NCI-H1048 (cell line): Measurements from ENCODE around the gene ZNF202.
"Not testable (repeated sequence)": the region's sequence is repeated elsewhere in the genome, so short reads cannot be mapped to it uniquely, and the experiment has no call there.

Source experiments
- DNase-seq: peaks from one replicate; lab custom pipeline; 2025; lab: John Stamatoyannopoulos, UW

ZNF202 gene

DNA sequence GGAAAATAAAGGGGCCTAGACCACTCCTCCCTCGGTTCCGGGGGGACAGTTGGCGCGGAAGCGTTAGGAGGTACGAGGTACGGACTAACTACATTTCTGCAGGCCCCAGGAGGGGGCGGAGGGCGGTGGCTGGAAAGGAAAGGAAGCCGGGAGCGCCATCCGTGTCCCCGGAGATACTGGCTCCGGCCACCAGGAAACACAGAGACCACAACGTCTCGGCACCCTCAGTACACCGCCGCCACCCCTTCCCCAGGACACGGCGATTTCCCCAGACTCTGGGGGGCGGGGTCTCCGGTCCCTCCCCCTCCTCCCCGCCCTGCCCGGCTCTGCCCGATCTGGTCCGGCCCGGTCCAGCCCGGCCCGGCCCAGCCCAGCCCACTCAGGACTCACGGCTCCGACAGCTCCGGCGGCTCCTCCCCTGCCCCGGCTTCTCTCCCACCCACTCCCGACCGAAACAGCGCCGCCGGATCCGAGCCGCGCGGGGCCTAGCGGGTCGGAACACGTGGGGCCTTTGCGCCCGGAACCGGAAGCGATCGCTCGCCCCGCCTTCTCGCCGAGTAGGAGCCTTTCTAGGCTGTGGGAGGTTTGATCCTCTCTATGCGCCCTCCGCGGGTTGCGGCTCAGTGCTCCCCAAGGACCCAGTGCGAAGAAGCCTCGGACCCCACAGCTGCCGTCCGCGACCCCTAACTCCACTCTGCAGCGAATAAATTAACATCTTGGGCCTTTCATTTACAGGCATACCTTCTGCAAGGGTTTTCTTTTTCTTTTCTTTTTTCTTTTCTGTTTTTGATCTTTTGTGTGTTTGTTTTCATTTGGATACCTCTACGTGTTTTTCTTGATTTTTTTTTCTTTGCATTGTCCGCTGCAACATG is at the start of gene ZNF202:
Gene ZNF202, minus strand, starts transcription at position 502 of the 872 bp plus-strand sequence. CDS start 10,772 bp downstream, outside the sequence.
- DNase-seq: peak; percentile 54

DNA sequence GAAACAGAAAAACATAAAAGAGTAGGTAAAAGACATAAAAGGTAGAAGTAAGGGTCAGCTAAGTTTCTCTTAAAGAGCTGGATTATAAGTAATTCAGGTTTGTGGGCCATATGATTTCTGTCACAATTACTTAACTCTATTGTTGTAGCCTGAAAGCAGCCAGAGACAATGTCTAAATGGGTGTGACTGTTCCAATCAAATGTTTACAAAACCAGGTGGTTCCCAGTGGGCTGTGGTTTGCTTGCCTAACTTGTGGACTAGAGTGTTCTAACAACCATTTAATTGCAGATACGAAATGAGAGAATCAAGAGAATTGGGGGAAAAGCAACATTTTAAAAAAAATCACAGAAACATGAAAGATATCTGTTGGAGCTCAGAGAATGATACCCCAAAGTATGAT is 42.1 kb upstream of the ZNF202 start:
- DNase-seq: no peak

DNA sequence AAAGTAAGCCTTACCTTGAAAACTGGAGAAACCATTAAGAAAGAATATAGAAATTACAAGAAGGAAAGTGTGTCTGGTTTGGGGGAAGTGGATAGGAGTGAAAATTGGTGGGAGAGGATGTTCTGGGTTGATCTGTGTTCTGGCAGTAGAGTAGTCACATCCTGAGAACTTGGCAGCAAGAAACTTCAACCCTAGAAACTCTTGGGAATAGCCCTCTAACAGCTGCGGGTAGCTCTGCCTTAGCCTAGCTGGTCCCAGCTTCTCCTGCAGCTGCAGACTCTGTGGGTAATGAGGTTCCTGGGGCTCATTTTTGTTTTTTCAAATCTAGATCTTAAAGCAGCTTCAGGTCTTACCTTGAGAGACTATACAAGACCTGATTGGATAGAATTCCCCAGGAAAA is 37.1 kb upstream of the ZNF202 start:
- DNase-seq: no peak

DNA sequence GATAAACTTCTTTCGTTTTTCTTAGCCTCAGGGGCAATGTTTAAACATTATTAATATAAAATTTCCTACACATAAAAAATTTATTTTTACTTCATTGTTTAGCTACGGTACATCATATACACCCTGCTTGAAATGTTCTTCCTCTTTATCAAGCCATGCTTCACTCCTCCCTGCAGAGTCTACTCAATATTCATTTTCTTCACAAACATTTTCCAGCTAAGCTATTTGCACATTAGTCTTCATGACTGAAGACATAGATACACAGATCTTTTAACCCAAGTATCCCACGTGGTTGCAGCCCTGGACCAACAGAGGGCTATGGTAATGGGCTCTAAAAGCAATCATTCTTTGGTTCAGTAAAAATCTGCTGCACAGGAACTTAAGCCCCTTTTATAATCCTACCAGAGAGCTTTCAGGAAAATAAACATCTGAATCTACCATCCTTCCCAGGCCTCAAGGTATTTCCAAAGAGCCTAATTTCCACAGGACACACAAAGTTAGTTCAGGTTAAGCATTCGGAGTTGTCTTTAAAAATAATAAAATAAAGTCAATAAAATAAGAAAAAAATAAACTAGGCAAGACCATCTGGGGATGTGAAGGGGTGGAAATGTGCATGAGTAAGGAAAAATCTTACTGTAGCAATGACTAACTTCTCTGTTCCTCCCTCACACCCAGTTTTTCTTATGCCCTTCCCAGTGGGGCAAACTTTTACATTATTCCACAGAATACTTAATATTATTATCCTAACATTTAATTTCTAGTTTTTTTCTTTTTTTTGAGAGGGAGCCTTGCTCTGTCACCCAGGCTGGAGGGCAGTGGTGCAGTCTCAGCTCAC is 34.5 kb upstream of the ZNF202 start:
- DNase-seq: no peak

DNA sequence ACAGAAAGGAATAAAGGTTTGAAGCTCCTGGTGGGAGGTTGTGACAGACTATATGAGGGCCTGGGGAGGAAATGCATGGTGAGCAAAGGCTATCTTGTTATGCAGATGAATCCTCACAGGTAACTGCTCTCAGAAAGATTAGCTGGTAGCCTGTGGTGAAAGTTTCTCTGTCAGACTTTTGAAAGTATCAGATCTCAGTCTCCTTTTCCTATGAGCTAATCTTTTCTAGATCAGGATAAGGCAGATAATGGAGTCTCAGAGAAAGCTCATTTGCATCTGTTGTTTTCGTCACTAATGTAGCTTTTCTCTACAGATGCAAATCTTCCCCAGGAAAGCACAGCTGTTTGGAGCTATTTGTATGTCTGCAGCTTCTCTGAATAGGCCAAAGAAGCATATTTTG is 33.8 kb upstream of the ZNF202 start:
- no peak for DNase-seq

DNA sequence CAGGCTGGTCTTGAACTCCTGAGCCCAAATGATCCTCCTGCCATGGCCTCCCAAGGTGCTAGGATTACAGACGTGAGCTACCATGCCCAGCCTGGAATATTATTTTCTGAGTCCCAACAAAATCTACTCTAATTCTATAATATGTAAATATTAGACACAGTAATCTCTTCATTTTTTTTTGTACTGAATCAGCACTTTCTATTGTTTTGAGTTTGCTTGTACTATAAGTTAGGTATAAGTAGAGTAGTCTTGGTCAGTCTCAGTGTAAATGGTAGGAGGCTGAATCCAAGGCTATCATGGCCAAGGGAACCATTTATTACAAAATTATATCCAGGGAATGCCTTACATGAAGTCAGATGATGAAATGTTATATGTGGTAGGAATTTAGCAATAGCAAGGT is 32.5 kb upstream of the ZNF202 start:
- no peak for DNase-seq

DNA sequence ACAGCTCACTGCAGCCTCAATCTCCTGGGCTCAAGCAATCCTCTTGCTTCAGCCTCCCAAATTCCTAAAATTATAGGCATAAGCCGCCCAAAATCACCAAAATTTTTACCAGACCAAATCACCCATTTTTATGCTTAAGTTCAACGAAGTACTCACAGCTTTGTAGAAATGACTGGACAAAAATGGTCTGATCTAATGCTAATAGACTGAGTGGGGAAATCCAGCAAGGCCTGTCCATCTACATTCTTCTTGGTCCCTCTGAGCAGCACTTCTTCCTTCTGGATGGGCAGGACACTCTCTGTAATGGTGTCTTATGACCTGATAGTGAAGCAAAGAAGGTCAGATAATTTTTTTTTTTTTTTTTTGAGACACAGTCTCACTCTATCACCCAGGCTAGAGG is 31.6 kb upstream of the ZNF202 start:
- no peak for DNase-seq

DNA sequence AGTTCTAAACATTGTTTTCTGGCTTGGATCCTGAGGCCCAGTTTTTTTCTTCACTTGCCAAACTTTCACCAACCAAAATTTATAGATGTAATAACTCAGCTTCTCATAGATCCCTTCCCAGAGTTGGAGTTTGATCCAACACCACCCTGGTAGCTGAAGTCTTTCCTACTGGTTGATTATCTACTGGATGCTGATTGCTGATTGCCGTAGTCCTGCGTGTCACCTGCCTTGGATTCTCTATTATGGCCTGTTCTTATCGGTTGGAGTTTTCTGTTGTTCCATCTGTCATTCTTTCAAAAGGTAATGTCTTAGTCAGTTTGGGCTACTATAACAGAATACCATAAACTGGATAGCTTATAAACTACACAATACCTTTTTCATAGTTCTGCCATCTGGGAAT is 30.2 kb upstream of the ZNF202 start:
- no peak for DNase-seq

DNA sequence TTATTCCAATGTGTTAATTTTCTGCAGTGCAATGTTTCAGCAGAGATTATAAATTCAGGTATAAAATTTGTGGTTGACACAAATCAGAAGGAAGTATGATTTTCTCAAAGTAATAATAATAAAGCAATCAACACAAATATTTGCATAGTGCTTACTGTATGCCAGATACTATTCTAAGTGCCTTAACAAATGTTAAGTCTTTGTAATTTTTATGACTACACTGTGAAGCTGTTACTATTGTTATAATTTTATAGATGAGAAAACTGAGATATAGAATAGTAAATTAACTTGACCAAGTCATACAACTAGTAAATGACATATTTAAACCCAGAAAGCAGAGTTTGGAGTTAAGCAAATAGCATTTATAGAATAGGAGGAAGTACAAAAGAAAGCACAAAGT is 29.3 kb upstream of the ZNF202 start:
- DNase-seq: no peak

DNA sequence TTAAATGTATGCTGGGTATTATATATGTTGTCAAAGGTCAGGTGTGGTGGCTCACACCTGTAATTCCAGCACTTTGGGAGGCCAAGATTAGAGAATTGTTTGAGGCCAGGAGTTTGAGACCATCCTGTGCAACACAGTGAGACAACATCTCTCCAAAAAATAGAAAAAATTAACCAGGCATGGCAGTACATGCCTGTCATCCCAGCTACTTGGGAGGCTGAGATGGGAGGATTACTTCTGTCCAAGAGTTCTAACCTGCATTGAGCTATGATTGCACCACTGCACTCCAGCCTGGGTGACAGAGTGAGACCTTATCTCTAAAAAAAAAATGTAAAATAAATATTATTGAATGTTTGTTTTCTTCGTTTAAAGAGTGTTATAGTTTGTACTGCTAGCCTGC is 24.1 kb upstream of the ZNF202 start:
- DNase-seq: no peak

DNA sequence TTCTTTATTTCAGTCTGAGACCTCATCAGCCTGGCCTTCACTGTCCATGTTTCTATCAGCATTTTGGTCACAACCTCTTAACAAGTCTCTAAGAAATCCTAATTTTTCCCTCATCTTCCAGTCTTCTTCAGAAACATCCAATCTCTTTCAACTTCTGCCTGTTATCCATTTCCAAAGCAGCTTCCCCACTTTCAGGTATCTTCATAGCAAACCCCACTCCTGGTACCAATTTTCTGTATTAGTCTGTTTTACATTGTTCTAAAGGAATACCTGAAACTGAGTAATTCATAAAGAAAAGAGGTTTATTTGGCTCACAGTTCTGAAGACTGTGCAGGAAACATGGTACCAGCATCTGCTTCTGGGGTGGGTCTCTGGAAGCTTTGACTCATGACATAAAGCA is 21.0 kb upstream of the ZNF202 start:
- no peak for DNase-seq

DNA sequence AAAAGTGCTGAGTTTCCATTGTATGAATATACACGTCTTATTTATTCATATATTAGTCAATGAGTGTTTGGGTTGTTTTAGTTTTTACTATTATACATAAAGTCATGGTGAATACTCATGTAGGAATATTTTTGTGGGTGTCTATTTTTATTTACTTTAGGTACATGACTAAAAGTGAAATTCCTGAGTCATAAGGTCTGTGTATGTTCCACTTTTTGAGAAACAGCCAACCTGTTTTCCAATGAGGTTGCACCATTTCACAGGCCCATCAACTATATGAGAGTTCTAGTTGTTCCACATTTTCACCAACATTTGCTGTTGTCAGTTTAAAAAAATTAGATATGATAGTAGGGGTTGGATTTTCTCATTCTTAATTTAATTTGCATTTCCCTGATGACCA is 19.4 kb upstream of the ZNF202 start:
- DNase-seq: no peak

DNA sequence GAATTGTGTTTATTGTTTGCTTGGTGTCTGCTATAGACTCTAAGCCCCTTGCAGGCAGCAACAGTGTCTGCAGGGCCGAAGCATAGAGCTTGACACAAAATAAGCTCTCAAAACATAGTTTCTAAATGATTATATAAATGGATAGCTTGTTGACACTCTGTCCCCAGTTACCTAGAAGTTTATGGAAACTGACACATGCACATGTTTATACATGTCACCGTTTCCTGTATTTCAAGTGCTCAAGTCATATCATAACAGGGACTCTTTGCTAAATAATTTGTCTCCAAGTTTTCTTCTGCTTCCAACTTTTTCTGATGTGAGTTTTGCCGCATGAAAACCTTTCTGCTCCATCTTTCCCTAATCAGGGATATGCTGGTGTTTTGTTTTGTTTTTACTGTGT is 16.5 kb upstream of the ZNF202 start:
- DNase-seq: no peak

DNA sequence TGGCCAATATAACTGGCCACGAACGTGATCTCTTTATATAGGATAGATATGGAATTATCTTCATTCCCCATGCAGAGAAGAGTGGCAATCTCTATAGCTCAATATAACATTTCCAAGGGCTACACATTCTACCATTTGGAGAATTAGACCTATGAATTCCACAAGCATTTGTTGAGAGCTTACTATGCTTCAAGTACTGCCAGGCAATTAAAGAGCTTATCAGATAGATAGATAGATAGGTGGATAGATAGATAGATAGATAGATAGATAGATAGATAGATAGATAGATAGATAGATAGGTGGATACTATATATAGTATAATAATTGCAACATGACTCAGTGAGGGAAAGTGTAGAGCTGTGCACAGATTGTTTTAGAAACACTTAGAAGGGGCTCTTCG is 14.4 kb upstream of the ZNF202 start:
- no peak for DNase-seq

DNA sequence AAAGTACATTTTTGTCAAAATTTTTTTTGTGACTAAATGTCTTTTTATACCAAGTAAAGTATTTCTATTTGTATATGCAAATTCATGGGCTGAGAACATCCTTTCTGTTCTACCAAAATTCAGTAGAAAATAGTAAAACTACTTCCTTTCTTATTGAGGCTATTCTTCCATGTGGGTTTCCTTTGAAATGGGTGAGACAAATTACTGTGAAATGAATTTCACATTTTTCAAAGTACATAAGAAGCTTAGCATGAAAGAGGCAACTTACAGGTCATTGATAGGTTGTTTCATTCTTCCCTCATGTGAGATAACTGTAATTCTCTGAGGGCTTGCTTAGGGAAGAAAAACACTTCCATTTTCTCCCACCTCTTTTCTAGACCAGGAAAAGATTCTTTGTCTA is 13.9 kb upstream of the ZNF202 start:
- no peak for DNase-seq

DNA sequence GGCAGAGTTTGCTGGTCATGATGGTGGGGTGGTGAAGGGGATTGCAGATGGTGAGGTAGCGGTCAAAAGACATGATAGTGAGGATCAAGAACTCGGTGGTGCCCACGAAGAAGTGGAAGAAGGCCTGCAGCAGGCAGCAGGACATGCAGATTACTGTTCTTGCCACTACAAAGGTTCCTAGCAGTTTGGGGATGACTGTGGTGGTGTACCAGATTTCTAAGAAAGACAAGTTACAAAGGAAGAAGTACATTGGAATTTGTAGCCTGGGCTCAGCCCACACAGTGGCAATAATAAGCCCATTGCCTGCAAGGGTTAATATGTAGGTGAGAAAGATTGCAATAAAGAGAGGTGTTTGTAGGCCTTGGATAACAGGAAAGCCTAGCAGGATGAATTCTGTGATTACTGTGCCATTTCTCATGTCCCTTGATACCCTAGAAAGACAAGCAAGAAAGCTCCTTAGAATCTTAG is 12.7 kb upstream of the ZNF202 start, which contains the start of gene OR6X1:
Gene OR6X1, minus strand, starts transcription at position 418 of the 468 bp plus-strand sequence. Its CDS starts 0 bp downstream, at position 418.
- no peak for DNase-seq

DNA sequence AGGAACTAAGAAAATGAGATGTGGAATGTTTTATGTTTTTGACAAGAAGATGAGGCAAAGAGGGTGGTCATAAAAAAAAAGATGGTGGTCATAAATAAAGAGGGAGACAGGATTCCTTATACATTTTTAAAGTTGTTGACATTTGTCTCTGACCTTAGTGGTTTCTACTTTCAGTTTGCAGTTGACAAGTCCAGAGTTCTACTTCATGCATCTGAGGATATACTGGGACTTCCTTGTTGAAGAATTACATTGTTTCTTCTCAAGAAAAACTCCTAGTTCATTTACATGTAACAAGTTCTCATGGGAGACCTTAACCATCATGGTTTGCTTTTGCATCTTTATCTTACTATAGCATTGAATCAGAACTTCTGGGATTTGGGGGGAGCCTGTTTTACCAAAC is 11.7 kb upstream of the ZNF202 start:
- DNase-seq: no peak

DNA sequence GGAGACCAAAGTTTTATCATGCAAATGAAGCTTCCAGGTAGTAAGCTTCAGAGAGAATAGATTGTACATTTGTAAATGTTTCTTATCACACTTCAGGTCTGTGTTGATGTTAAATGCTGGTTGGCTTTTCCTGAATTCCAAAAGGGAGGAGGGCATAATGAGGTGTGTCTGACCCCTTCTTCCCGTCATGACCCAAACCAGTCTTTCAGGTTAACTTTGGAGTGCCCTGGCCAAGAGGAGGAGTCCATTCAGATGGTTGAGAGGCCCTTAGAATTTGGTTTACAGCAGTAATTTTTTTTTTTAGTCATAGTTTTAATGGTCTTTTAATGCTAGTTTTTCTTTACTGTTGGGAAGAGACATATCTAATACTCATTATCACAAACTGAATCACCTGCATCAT is 10.3 kb upstream of the ZNF202 start:
- DNase-seq: no peak

DNA sequence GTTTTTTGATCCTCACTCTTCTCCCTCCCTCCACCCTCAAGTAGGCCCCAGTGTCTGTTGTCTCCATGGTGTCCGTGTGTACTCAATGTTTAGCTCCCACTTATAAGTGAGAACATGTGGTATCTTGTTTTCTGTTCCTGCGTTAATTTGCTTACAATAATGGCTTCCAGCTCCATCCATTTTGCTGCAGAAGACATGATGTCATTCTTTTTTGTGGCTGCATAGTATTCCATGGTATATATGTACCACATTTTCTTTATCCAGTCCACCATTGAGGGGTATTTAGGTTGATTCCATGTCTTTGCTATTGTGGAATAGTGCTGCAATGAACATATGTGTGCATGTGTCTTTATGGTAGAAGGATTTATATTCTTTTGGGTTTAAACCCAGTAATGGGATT is 6.9 kb upstream of the ZNF202 start:
- not testable (repeated sequence) for DNase-seq

DNA sequence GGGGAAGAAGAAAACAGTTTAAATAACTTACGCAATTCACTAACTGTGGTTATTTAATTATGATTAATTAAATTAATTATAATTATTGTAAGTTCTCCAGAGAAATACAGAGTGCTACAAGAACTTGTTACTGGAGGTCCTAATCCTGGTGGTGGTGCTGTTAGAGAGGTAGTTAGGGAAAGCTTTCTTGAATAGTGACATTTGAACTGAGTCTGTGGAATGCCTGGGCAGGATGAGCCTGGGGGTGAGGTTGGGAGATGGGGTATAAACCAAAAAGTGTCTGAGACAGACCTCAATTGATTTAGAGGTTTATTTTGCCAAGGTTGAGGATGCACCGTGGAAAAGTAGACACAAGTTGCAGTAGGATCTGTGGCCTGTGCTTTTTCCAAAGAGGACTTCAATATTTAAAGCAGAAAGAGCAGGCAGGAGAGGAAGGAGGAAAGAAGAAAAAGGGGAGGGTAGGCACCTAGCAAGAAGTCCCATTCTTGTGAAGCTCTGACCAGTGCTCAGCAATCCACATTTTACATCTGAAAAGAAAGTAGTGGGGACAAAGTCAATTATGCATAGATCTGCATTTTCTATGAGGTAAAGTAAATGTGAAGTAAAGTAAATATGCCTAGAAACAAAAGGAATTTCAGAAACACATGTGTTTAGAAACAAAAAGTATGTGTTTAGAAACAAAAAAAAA is 4.4 kb upstream of the ZNF202 start:
- no peak for DNase-seq

DNA sequence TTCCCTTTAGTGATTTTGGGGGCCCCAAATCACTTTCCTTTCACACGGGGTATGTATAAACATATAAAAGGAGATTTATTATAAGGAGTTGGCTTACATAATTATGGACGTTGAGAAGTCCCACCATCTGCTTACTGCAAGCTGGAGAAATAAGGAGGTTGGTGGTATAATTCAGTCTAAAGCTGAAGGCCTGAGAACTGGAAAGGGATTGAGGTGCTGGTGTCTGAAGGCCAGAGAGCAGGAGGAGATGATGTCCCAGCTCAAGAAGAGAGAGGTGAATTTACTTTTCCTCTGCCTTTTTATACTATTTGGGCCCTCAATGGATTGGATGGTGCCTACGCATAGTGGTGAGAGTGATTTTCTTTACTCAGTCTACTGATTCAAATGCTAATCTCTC is 1.3 kb upstream of the ZNF202 start:
- no peak for DNase-seq

DNA sequence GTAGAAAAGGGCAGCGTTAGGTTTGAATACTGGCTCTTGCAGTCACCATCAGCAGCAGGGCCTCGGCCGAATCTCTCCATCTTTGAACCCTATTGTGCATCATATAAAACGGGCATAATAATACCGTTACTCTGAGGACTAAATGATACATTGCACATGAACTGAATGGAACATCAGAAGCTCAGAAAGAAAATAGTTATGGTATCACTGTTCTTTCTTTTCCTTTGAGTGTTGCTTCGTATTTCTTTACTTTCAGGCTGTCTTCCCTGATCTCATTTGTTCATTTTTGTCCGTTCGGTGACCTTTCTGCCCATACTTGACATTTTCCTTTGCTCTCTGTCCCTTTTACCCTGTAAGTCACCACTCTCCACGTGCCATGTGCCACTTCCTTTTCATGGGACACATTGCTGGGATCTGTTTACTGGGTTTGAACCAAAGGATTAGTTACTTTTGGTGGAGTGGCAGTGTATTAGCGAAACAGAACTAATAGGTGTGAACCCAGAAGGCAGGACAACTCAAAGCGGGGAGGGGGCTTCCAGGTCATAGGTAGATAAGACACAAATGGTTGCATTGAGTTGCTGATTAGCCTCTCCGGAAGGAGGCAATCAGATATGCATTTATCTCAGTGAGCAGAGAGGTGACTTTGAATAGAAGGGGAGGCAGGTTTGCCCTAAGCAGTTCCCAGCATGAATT is 717 bp upstream of the ZNF202 start:
- no peak for DNase-seq
